ENCODE results near the gene SSR1.

The SSR1 gene

DNA sequence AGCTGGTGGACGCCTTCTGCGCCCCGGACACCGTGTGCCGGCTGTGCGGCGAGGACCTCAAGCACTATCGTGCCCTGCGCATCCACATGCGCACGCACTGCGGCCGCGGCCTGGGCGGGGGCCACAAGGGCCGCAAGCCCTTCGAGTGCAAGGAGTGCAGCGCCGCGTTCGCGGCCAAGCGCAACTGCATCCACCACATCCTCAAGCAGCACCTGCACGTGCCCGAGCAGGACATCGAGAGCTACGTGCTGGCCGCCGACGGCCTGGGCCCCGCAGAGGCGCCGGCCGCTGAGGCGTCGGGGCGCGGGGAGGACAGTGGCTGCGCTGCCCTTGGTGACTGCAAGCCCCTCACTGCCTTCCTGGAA lies 82.7 kb downstream of the SSR1 start:
- Histone ChIP-seq H3K27ac (ENCODE audit: low read depth, low read length) (no peak overlapping the region), H3K9ac (ENCODE audit: low read length) (no peak overlapping the region), H3K9me3 (ENCODE audit: low read length) (no peaks in the 10 kb centered on the region), H3K4me3 (ENCODE audit: low read depth in 1 of 2, low read length in 2 of 2) (no peak overlapping the region), H3K4me1 (ENCODE audit: insufficient read depth, low read length) (no peaks in the 10 kb centered on the region), H3K27me3 (ENCODE audit: control insufficient read depth in 1 of 2, insufficient read depth in 2 of 2, low read length in 2 of 2) (no peaks in the 10 kb centered on the region), H3K36me3 (ENCODE audit: insufficient read depth, low read length) (peaks cover 62% of the 10 kb centered on the region)

DNA sequence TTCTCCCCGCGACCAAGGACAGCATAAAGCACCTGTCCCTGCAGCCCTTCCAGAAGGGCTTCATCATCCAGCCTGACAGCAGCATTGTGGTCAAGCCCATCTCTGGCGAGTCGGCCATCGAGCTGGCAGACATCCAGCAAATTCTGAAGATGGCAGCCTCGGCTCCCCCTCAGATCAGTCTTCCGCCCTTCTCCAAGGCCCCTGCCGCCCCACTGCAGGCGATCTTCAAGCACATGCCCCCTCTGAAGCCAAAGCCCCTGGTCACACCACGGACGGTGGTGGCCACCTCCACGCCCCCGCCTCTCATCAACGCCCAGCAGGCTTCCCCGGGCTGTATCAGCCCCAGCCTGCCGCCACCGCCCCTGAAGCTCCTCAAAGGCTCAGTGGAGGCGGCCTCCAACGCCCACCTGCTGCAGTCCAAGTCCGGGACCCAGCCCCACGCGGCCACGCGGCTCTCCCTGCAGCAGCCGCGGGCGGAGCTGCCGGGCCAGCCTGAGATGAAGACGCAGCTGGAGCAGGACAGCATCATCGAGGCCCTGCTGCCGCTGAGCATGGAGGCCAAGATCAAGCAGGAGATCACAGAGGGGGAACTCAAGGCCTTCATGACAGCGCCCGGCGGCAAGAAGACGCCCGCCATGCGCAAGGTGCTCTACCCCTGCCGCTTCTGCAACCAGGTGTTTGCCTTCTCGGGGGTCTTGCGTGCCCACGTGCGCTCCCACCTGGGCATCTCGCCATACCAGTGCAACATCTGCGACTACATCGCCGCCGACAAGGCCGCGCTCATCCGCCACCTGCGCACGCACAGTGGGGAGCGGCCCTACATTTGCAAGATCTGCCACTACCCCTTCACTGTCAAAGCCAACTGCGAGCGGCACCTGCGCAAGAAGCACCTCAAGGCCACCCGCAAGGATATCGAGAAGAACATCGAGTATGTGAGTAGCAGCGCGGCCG lies 83.3 kb downstream of the SSR1 start:
- no peaks in the 10 kb centered on the region for H3K9me3 ChIP-seq (ENCODE audit: low read length)
- no peaks in the 10 kb centered on the region for H3K4me1 ChIP-seq (ENCODE audit: insufficient read depth, low read length)
- H3K27ac ChIP-seq (ENCODE audit: low read depth, low read length): no peak overlapping the region
- H3K27me3 ChIP-seq (ENCODE audit: control insufficient read depth in 1 of 2, insufficient read depth in 2 of 2, low read length in 2 of 2): no peaks in the 10 kb centered on the region
- peaks cover 62% of the 10 kb centered on the region for H3K36me3 ChIP-seq (ENCODE audit: insufficient read depth, low read length)
- H3K4me3 ChIP-seq (ENCODE audit: low read depth in 1 of 2, low read length in 2 of 2): no peak overlapping the region
- H3K9ac ChIP-seq (ENCODE audit: low read length): no peak overlapping the region

DNA sequence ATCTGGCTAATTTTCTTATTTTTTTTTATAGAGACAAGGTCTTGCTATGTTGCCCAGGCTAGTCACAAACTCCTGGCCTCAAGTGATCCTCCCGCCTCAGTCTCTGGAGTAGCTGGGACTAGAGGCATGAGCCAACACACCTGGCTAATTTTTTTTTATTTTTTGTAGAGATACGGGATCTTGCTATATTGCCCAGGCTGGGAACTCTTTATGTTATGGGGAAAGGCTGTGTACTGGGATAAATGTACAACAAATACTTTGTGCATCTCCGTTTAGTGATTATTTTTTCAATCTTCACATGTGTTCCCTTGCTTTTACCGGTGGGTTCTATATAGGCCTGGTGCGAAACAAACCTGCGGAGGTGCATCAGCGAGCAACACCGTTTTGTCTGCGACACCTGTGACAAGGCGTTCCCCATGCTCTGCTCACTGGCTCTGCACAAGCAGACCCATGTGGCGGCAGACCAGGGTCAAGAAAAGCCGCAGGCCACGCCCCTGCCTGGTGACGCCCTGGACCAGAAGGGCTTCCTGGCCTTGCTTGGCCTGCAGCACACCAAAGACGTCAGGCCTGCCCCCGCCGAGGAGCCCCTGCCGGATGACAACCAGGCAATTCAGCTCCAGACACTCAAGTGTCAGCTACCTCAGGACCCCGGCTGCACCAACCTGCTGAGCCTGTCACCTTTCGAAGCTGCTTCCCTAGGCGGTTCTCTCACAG lies 84.2 kb downstream of the SSR1 start:
- no peaks in the 10 kb centered on the region for H3K27me3 ChIP-seq (ENCODE audit: control insufficient read depth in 1 of 2, insufficient read depth in 2 of 2, low read length in 2 of 2)
- H3K4me3 ChIP-seq (ENCODE audit: low read depth in 1 of 2, low read length in 2 of 2): no peak overlapping the region
- H3K9me3 ChIP-seq (ENCODE audit: low read length): no peaks in the 10 kb centered on the region
- H3K9ac ChIP-seq (ENCODE audit: low read length): no peak overlapping the region
- H3K4me1 ChIP-seq (ENCODE audit: insufficient read depth, low read length): no peaks in the 10 kb centered on the region
- H3K36me3 ChIP-seq (ENCODE audit: insufficient read depth, low read length): peaks cover 63% of the 10 kb centered on the region
- no peak overlapping the region for H3K27ac ChIP-seq (ENCODE audit: low read depth, low read length)

DNA sequence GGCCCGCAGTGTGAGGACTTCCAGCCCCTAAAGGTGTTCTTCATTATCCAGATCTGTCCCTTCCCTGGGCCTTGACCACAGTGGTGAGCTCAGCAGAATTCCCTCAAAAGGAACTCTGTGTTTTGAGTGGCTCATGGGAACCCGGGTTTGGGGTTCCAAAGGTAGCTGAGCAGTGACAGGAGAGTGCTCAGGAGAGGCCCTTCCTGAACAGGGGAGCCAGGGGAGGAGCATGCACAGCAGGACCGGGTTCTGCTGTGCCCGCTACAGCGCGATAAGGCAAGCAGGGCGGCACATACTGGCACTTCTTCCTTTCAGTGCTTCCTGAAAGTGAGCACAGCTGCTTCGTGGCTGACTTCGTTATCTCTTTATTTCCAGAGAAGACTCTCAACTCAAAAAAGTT lies 88.3 kb downstream of the SSR1 start:
- Histone ChIP-seq H3K9ac (ENCODE audit: low read length) (no peak overlapping the region), H3K4me3 (ENCODE audit: low read depth in 1 of 2, low read length in 2 of 2) (no peak overlapping the region), H3K27ac (ENCODE audit: low read depth, low read length) (no peak overlapping the region), H3K27me3 (ENCODE audit: control insufficient read depth in 1 of 2, insufficient read depth in 2 of 2, low read length in 2 of 2) (no peaks in the 10 kb centered on the region), H3K4me1 (ENCODE audit: insufficient read depth, low read length) (peaks cover 12% of the 10 kb centered on the region), H3K9me3 (ENCODE audit: low read length) (no peaks in the 10 kb centered on the region), H3K36me3 (ENCODE audit: insufficient read depth, low read length) (peaks cover 45% of the 10 kb centered on the region)

DNA sequence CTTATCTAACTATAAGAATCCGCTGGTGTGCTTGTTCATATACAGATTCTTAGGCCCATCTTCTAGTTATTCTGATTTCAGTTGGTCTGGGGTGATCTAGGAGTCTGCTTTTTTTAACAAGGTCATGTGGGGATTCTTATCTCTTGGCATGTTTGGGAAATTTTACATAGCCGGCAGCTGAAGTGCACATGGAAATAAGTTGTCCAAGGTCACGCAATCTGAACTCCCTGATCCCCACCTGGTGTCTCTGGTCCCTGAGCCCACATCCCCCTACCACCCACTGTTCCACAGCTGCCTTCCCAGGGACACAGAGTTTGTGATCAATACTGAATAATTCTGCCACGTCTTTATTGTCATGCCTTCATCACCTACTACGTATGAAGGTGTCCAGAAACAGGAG lies 90.8 kb downstream of the SSR1 start:
- H3K36me3 ChIP-seq (ENCODE audit: insufficient read depth, low read length): peaks cover 36% of the 10 kb centered on the region
- no peaks in the 10 kb centered on the region for H3K9me3 ChIP-seq (ENCODE audit: low read length)
- H3K27ac ChIP-seq (ENCODE audit: low read depth, low read length): no peak overlapping the region
- H3K27me3 ChIP-seq (ENCODE audit: control insufficient read depth in 1 of 2, insufficient read depth in 2 of 2, low read length in 2 of 2): no peaks in the 10 kb centered on the region
- H3K4me1 ChIP-seq (ENCODE audit: insufficient read depth, low read length): peaks cover 22% of the 10 kb centered on the region
- H3K9ac ChIP-seq (ENCODE audit: low read length): no peak overlapping the region
- H3K4me3 ChIP-seq (ENCODE audit: low read depth in 1 of 2, low read length in 2 of 2): no peak overlapping the region

DNA sequence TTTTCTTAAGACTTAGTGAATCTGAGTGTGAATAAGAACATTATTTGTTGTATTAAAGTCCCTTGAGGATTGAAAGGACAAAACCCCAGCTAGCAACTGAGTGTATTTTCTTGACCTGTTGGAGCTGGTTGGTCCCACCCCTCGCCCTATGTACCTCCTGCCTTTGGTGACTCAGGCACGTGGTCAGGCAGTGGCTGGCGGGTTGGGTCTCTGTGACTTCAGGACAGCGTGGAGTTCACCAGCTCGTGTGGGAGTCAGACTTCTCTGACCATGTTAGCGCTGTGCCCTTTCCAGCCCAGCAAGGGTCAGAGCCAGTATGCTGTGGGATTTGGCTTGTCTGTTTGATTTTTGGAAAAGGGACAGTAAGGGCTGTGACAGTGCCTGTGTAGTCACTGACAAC lies 93.7 kb downstream of the SSR1 start:
- H3K27ac ChIP-seq (ENCODE audit: low read depth, low read length): no peak overlapping the region
- no peaks in the 10 kb centered on the region for H3K27me3 ChIP-seq (ENCODE audit: control insufficient read depth in 1 of 2, insufficient read depth in 2 of 2, low read length in 2 of 2)
- no peaks in the 10 kb centered on the region for H3K9me3 ChIP-seq (ENCODE audit: low read length)
- H3K9ac ChIP-seq (ENCODE audit: low read length): no peak overlapping the region
- H3K4me3 ChIP-seq (ENCODE audit: low read depth in 1 of 2, low read length in 2 of 2): no peak overlapping the region
- H3K4me1 ChIP-seq (ENCODE audit: insufficient read depth, low read length): peaks cover 22% of the 10 kb centered on the region
- H3K36me3 ChIP-seq (ENCODE audit: insufficient read depth, low read length): peaks cover 36% of the 10 kb centered on the region

DNA sequence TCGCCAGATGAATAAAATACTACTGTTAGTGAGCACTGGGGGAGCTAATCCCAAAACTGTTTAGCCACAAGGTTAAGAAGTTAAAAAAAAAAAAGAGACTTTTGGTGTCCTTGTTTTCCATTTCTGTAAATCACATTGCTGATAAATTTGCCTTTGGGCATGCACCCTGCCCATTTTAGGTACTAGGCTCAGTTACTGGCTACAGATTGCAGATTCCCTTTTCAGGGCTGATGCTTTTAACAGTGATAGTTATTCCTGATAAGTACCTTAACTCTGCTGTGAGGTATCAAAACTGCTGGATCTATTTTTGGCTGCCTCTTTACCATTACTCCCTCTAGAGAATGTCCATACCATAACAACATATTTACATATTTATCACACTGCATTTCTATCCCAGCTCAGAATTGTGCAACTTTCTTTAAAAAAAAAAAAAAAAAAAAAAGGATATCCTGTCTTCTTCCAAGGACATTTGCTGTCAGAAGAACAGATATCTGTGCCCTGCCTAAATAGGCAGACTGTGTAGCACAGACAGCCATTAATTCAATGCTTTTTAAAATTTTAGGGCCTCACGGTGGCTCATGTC lies 94.5 kb downstream of the SSR1 start:
- no peak overlapping the region for H3K9ac ChIP-seq (ENCODE audit: low read length)
- no peak overlapping the region for H3K4me3 ChIP-seq (ENCODE audit: low read depth in 1 of 2, low read length in 2 of 2)
- no peaks in the 10 kb centered on the region for H3K9me3 ChIP-seq (ENCODE audit: low read length)
- peaks cover 22% of the 10 kb centered on the region for H3K4me1 ChIP-seq (ENCODE audit: insufficient read depth, low read length)
- H3K27me3 ChIP-seq (ENCODE audit: control insufficient read depth in 1 of 2, insufficient read depth in 2 of 2, low read length in 2 of 2): no peaks in the 10 kb centered on the region
- no peak overlapping the region for H3K27ac ChIP-seq (ENCODE audit: low read depth, low read length)
- peaks cover 44% of the 10 kb centered on the region for H3K36me3 ChIP-seq (ENCODE audit: insufficient read depth, low read length)
